NCI-H82 treated with DMSO at 0.1 percent for 48 hours (cell line): Measurements from ENCODE around the gene PRKD1.
"Not testable (repeated sequence)": the region's sequence is repeated elsewhere in the genome, so short reads cannot be mapped to it uniquely, and the experiment has no call there.

Experiments
- DNase-seq: peaks from one replicate; lab custom pipeline; 2025; ENCODE audit not compliant: unreplicated experiment; lab: John Stamatoyannopoulos, UW

PRKD1 gene

GRCh38 chr14:29839691-29840090, 88.0 kb downstream of the PRKD1 start:
- not testable (repeated sequence) for DNase-seq

DNA sequence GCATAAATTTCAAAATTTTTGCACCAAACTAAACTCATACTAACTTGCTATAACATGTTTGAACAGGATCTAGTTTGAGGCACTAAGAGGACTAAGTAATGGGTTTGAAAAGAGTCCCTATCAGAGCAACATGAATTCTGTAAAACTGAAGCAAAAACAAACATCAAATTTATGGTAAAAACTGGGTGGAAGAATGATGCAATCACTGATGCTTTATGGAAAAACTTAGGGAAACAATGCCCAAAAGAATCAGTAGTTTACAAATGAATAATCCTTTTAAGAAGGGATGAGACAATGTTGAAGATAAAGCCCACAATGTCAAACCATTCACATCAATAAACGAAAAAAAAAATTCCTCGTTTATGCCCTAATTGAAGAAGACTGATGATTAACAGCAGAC, 88.9 kb downstream of the PRKD1 start:
- DNase-seq: no peak

GRCh38 chr14:29836395-29836794, 91.3 kb downstream of the PRKD1 start:
- no peak for DNase-seq

- no peak for DNase-seq
Observed at GRCh38 chr14:29832042-29832441, 95.6 kb downstream of the PRKD1 start.

GRCh38 chr14:29829851-29830250, 97.8 kb downstream of the PRKD1 start:
- DNase-seq: no peak

DNA sequence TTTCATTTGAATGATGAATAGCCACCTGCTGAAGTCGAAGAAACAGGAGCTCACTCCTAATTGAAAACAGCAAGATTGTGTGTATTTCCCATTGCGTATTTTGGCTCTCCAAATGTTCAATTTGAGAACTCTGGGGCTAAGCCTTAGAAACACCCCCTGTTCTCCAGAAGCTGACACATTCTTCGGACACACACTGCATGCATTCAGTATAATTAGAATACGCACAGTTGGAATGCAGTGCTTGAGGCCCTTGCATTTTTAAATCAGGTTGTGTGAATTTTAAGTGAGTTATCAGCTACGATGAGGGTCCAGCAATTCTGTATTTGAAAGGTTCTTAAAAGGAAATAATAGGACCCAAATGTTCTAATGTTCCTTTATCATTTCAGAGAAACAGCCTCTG, 103.8 kb downstream of the PRKD1 start:
- DNase-seq: no peak

DNA sequence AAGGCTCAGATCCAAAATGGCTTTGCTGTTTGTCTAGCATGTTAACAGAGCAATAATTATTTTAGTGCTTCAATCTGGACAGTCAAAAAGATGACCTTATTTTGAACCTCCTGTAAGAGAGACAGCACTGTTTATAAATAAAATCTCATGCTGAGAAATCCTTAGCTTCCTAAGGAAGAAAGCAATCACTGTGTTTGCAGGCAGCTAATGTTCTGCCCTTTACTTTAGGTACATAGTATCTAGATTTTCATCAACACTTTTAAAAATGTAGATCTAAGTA, 105.3 kb downstream of the PRKD1 start:
- DNase-seq: no peak

GRCh38 chr14:29821661-29822429, 105.8 kb downstream of the PRKD1 start:
- no peak for DNase-seq

DNA sequence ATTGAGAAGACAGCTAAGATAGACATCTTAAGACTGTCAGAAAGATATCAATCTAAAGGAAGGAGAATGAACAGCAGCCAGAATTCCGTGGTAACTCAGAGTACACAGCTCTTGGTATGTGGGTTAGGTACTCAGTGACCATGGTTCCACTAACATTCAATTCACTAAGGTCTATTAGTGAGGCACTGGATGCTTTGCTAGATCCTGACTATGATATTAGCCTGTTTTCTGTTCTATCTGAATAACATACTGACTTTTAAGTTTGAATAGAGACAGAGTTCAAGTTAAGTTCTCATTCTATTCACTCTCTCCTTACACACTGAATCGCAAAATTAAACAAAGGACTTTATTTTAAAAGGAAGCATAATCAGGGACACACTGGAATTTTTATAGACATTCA, 106.4 kb downstream of the PRKD1 start:
- no peak for DNase-seq

DNA sequence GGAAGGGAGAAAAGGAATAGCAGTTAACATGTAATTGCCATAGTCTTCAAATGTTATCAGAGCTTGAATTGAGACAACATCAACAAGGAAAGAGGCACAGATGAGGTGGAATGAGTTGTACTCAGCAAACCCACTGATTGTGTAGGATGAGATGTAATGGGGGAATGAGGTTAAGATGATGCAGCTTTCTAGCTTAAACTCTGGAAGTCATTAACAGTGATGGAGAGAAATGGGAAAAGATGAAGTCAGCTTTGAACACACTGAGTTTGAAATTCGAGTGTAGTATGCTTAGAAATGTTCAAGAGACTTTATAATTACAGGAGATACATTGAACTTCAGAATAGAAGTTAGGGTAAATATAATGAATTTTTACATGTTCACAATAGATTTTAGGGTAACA, 106.9 kb downstream of the PRKD1 start:
- no peak for DNase-seq

- no peak for DNase-seq
Observed at GRCh38 chr14:29817767-29818405, 109.8 kb downstream of the PRKD1 start.

GRCh38 chr14:29815016-29815674, 112.5 kb downstream of the PRKD1 start:
- no peak for DNase-seq

- DNase-seq: no peak
Observed at GRCh38 chr14:29814156-29815015, 113.3 kb downstream of the PRKD1 start.

DNA sequence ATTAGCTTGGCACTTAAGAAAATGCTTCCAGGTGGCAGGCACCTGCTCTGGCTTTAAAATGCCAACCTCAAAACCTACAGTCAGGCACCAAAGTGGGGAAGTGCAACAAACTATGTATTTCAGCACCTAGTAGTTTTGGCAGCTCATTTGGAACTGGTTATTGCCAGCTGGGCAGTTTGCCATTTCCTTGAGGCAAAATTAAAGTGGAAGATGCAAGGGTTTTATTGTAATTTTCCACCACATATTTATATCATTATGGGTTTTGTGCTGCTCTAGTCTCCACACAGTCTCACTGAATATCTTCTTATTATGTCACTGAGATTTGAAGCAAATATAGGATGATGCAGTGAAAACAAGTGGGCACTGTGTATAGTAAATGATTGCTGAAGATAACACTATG, 117.0 kb downstream of the PRKD1 start:
- no peak for DNase-seq

DNA sequence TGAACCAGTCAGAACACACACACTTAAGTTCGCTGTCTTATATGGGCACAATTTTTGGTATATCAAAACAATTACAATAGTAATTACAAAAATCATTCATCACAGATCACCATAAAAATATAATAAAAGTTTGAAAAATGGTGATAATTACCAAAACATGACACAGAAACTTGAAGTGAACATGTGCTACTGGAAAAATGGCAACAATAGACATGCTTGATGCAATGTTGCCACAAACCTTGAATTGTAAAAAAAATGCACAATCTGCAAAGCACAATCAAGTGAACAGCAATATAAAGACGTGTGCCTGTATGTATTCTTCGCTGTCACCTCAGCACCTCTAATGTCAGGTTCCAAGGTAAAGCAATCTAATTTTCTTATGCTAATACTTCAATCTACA, 117.6 kb downstream of the PRKD1 start:
- no peak for DNase-seq

DNA sequence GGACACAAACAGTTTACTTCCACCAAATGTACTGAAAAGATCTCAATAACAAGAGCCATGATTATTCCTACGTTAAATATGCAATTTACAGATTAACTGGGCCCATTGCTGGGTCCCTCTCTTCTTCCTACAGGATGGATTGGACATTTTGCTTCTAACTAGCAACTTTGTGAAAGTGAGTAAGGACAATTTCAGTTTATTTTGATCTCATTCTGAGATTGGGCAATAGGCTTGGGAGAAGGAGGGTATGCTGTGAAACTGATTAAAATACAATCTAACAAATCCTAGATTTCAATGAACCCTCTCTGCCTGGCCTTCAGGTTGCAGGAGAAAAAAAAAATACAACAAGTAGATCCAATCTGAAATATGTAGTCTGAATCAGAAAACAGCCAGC, 121.5 kb downstream of the PRKD1 start:
- DNase-seq: no peak

- no peak for DNase-seq
Observed at GRCh38 chr14:29805415-29806123, 122.1 kb downstream of the PRKD1 start.

DNA sequence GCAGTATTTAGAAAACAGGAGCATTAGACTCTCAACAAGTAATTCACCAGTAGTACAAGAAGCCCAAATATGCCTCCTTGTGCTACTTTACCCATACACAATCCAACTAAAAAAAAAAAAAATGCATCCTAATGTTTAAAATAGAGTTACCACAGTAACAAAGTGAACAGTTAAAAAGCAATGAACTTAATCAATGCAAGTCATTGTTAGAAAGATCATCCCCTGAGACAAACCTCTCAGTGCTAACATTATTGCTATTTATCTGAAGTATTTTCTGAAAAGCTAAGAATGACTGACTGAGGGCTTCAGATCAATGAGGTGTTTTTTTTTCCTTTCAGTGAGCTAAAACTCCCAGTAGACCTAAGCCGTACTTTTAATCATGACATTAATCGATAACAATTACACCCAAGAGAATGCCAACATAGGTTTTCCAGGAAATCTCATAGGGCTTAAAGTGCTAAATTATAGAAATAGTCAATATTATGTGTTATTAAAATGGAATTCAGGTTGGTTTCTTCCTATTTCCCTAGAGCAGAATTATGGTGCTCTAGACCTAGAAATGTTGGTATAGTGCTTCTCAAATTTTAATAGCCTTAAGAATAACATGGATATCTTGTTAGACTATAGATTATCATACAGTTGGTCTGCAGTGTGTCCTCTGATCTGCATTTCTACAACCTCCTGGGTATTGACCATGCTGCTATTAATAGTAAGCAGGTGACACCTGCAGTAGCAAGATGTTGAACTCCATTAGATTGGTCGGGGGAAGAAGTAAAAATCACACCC, 123.0 kb downstream of the PRKD1 start:
- no peak for DNase-seq

DNA sequence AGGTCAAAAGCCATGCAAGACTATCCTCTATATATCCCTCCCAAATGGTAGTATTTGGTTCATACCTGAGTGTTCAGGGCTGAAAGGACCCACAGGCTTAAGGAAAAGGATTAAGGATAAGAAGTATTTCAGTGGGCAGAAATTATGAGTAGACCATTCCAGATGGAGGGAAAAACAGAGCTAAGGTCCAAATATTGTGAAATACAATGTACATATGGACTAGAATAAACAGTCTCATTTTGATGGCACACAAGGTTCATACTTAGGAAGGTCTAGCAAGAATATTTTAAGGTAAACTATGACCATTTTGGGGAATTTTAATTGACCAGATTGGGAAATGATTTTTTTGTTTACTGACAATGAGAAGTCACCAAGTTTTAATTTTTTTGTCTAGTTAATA, 124.6 kb downstream of the PRKD1 start:
- no peak for DNase-seq

DNA sequence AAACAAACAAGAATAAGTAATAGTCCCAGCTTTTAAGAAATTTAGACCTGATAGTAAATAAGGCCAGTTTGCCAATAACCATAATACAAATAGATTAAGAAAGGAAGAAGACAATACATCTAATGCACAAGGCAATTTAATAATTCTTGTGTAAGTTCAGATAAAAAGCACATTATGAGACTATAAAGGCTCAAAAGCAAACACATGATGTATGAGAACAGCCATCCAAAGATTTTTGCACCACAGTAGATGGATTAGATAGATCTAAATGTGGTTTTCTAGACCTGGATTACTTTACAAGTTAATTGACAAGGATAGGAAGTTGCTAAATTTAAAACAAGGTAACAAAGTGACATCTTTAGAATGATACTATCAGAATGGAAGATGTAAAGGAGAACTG, 125.4 kb downstream of the PRKD1 start:
- no peak for DNase-seq
